Stimulated activated CD8-positive, alpha-beta memory T cell treated with anti-CD3 and anti-CD28 coated beads, Interleukin-4, amount 100 ng/mL, for 48 hours (primary cell): ENCODE results near the gene MAN2A1.
"Not testable (repeated sequence)": the region's sequence is repeated elsewhere in the genome, so short reads cannot be mapped to it uniquely, and the experiment has no call there.

Experiments used
- DNase-seq: peaks from one replicate; pipeline ENCODE4 v3.0.0-alpha.2; 2020

MAN2A1 gene

GRCh38 chr5:109876941-109877669, 187.4 kb downstream of the MAN2A1 start:
- DNase-seq = no peak

DNA sequence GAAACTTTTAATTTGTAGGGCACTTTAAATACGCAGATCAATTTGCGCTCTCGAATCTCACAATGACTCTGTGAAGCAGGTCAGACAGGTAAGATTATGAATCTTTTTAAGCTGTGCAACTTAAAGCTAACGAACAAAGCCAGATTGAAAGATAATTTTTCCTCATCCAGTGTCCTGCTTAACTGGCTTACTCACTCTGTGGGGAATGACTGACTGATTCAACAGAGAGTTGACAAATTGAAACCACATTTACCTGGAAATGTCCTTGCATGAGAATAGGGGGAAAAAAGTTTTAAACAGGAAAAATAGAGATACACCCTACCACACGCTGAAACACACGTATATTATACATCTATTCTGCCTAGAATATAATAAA, 187.9 kb downstream of the MAN2A1 start:
- no peak for DNase-seq

- no peak for DNase-seq
These were observed 189.2 kb downstream of the MAN2A1 start for GRCh38 chr5:109878887-109879286.

DNA sequence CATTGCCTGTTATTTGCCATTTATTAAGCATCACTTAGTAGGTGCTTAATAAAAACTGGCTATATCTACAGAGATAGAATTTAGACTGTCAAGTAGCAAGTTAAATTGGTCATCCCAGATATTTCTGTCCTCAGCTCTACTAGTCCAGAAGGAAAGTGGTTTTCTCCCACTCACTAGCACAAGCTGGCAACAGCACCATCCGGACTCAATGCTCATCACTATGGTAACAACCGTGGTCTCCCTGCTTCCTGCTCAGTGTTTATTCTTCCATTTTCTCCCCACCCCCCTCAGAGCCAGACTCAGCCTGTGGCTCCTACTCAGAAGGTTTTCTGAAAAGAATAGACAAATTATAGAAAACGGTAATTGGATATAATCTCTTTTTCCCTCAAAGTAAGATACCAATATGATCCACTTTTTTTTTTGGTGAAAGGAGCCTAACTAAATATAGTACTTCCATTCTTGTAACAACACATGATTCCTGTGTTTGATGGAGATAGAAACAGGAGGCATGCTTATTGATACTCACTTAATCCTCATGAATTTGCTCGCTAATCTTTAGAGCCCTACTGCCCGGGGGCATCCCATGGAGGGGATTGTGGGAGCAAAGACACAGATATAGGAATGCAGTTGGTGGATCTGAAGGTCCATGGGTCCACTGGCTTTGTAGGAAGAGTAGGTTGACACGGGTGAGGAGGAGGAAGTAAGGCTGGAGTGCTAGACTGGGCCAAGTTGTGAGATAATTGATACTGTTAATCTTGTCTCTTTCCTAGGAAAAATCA, 191.4 kb downstream of the MAN2A1 start:
- no peak for DNase-seq

DNA sequence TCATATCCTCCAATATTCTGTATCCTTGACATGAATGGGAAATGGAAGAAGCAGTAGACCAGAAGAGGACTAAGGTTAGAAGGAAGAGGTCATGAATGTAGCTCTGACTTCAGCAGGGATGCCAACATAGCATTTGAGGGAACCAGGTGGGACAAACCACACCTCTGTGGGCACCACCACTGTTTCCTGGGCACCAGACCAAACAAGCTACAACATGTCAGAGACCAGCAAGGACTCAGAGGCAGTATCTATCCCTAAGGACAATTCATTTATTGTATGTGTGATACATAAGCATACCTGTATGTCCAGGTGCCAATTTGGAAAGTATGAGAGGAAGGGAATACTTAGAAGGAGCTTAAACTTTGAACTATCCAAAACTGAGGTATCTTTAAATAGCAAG, 192.8 kb downstream of the MAN2A1 start:
- DNase-seq = no peak

- no peak for DNase-seq
These were observed 194.9 kb downstream of the MAN2A1 start for GRCh38 chr5:109884676-109885075.

- DNase-seq = no peak
These were observed 195.5 kb downstream of the MAN2A1 start for GRCh38 chr5:109885205-109885604.

GRCh38 chr5:109888989-109889388, 199.3 kb downstream of the MAN2A1 start:
- no peak for DNase-seq

- DNase-seq = not testable (repeated sequence)
These were observed 203.5 kb downstream of the MAN2A1 start for GRCh38 chr5:109893271-109893670.

- DNase-seq = no peak
These were observed 208.8 kb downstream of the MAN2A1 start for GRCh38 chr5:109898269-109899162.

DNA sequence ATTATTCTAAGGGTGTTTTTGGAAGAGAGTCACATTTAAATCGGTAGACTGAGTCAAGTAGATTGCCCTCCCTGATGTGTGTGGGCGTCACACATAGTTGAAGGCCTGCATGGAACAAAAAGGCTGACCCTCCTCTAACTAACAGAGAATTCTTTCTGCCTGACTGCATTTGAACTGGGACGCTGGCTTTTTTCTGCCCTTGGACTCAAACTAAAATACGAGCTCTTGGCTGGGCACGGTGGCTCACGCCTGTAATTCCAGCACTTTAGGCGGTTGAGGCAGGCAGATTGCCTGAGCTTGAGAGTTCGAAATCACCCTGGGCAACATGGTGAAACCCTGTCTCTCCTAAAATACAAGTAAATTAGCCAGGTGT, 209.4 kb downstream of the MAN2A1 start:
- no peak for DNase-seq

DNA sequence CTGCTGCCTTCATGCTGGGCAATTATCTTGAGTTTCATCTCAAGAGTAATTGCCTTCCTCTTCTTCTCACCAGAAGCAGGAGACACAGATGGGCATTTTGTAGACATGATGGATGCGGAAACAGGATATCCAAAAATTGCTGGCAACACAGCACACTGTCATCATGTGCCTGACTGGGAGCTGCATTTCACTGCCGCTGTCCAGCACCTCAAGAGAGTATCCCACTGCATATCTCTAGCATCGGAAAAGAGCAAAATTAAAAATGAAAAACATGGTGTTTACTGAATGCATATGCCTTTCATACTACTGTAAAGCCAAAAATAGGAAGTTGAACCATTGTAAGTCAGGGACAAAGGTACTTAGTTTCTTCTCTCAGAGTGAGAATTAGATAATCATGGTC, 210.7 kb downstream of the MAN2A1 start:
- no peak for DNase-seq

DNA sequence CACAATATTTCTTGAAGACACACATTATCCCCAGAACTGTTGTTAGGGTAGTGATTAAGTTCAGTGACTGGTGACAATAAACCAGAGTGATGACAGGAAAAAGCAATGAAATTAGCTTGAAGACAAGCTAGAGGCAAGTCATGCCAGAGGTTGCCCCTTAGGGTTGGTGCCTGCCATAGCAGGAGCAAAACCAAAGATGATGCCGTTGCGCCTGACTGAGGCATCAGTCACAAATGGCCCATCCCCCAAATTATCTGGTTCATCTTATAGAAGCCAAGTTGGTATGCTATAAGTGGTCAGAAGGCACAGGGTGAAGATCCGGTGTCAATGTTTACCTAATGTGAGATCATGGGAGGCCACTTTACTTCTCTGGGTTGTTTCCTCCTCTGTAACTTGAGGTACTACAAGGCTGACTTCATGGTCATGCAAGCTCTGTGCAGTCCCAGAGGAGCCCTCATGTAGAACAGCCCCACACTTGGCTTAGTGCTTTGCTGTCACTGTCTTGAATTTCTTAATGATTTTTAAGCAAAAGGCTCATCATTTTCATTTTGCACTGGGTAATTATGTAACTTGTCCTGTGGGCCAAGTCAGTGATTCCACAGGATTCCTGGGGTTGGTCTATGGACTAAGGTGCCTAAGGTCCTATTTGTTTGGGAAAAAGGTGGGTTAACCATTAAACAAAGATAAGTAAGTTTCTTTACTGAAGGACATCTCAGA, 211.3 kb downstream of the MAN2A1 start:
- no peak for DNase-seq

- DNase-seq = no peak
These were observed 211.9 kb downstream of the MAN2A1 start for GRCh38 chr5:109901628-109901981.

DNA sequence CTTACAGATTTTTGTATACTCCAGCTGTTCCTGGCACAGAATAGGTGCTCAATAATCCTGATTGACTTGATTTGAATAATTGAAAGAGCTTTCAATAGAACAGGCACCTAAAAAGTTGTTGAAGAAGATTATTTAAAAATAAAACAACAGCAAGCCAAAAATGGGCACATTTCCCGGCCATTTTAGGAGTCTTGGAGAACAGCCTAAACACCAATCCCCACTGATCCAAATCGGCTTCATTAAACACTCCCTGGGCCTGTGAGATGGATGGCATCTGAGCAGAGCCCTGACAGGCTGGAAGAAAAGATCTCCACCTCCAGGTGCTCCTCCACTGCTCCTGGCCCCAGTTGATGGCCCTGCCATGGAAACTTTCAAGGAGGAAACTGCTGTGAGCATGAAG, 213.3 kb downstream of the MAN2A1 start:
- DNase-seq = no peak

DNA sequence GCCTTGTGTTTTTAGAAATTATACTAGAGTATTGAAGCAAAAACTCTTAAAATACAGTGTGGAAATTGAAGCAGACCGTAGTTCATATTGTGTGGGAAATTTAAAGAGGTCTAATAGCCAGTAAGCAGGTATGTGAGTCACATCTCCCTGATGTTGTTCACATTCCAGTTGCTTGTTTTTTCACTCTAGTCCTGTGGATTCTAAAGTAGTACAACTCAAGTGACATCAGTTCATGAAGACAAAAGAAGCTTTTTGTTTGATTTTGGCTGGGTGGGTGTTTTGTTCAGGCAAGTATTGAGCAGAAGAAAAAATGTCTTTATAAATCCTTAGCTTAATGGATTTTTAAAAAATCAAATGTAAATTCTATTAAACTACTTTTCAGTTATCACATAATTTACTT, 216.2 kb downstream of the MAN2A1 start:
- DNase-seq = no peak

GRCh38 chr5:109907189-109907588, 217.5 kb downstream of the MAN2A1 start:
- no peak for DNase-seq

DNA sequence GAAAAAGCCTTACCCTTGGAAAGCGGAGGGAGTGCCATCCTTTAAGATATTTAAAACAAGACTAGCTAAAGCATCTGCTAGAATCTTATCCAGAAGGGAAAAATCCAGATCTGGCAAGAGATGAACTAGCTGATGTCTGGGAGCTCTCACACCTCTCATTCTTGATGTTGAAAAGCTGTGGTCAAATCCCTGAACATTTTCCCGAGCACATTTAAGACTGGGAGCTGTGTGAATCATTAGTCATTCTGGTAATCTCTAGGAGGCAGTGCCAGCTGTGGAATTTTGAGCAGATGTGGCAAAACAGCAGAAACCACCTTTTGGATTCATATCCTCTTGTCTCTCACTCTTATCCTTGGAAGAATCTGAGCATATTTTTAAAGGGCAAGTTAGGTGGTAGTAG, 218.0 kb downstream of the MAN2A1 start:
- no peak for DNase-seq

DNA sequence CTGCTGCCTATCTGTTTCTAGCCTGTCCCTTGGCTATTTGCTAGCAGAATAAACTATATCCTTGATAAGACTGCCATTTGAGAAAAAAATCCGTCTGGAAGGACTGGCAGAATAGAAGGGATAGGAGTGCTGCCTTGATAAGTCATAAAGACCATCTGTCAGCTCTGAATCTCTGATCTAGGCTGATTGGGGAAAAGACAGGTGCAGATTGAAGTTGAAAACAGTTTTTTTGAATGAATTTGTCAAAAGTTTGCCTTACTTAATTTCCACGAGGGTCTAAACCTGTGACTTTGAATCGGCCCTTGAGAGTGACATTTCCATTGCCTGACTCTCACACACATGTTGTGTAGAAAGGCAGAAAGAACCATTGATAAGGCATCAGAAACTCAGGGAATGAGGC, 218.6 kb downstream of the MAN2A1 start:
- DNase-seq = no peak

GRCh38 chr5:109910874-109911273, 221.1 kb downstream of the MAN2A1 start:
- DNase-seq = no peak

GRCh38 chr5:109911731-109912130, 222.0 kb downstream of the MAN2A1 start:
- no peak for DNase-seq

DNA sequence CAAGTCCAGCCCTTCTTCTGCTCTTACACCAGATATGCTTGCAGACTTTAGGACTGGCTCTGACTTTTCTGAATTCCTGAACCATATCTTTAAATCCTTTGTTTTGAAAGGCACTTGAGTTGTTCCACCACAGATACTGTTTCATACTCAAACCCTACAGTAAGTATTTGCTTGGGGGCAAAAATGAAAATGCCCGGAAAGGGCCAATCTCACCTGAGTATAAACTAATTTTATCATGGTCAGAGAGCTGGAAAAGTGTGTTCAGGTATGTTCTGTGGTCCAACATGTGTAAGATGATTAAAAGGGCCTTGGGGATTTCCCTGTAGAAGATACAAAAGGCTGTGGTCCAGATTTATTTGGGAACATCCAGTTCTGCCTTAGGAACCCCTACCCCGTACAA, 225.2 kb downstream of the MAN2A1 start:
- no peak for DNase-seq
